Kidney epithelial cell (primary cell): Measurements from ENCODE around the gene LDLRAD4. TPM values are rescaled to one million over a fixed set of nuclear protein-coding genes. Genes with fewer than 3 reads are reported as not detected.

Source experiments
- DNase-seq: peaks from one replicate; pipeline ENCODE4 v3.0.0-alpha.2; 2010; ENCODE audit warnings: low read depth
- H3K27me3 ChIP-seq: 2 replicates; pipeline ENCODE4 v1.6.0; 2011; ENCODE audit warnings: low read length; ENCODE audit not compliant: control insufficient read depth, insufficient read depth
- H3K36me3 ChIP-seq: 2 replicates; pipeline ENCODE4 v1.5.1; 2011; ENCODE audit warnings: low read length; ENCODE audit not compliant: control insufficient read depth, insufficient read depth
- H3K4me3 ChIP-seq: 2 replicates; pipeline ENCODE4 v1.5.1; 2011; ENCODE audit warnings: low read depth, mild to moderate bottlenecking, control low read depth, low read length
- total RNA-seq: library from RNA; depleted of rRNA; stranded (reverse); fragments of >200 nt; gene quantifications from 2 replicates; pipeline ENCODE4 v1.2.3, GENCODE V29; 2015
- TF ChIP-seq, protein P1 (sequence below): IDR thresholded peaks from 2 replicates; pipeline ENCODE4 v1.5.1; 2011; ENCODE audit warnings: mild to moderate bottlenecking, moderate library complexity, low read length, control low read depth, inconsistent platforms; ENCODE audit not compliant: insufficient read depth, poor library complexity, severe bottlenecking

Gene LDLRAD4
- total RNA-seq, 1 donor from 2014 or later, result 5.8 TPM

DNA sequence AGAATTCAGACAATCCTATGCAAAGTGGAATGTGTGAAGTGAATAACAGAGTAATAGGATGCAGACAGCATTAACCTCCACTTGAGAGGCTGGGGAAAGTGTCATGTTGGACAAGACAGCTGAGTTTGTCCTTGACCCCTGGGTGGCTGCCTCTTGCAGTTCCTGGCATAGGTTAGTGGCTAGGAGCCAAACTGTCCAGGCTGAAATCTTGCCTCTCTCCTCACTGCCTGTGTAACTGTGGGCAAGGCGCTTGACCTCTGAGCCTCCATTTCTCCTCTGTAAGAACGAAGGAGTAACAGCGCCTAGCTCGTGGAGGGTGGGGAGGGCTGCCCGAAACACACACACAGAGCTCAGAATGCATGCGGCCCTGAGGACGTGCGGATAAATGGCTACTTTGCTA, 34.8 kb upstream of the LDLRAD4 start:
- TF ChIP-seq, protein P1, sequence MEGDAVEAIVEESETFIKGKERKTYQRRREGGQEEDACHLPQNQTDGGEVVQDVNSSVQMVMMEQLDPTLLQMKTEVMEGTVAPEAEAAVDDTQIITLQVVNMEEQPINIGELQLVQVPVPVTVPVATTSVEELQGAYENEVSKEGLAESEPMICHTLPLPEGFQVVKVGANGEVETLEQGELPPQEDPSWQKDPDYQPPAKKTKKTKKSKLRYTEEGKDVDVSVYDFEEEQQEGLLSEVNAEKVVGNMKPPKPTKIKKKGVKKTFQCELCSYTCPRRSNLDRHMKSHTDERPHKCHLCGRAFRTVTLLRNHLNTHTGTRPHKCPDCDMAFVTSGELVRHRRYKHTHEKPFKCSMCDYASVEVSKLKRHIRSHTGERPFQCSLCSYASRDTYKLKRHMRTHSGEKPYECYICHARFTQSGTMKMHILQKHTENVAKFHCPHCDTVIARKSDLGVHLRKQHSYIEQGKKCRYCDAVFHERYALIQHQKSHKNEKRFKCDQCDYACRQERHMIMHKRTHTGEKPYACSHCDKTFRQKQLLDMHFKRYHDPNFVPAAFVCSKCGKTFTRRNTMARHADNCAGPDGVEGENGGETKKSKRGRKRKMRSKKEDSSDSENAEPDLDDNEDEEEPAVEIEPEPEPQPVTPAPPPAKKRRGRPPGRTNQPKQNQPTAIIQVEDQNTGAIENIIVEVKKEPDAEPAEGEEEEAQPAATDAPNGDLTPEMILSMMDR, result no peak
- no peaks in the 10 kb centered on the region for H3K27me3 ChIP-seq
- DNase-seq, result no peak
- no peaks in the 10 kb centered on the region for H3K36me3 ChIP-seq
- no peak overlapping the region for H3K4me3 ChIP-seq

DNA sequence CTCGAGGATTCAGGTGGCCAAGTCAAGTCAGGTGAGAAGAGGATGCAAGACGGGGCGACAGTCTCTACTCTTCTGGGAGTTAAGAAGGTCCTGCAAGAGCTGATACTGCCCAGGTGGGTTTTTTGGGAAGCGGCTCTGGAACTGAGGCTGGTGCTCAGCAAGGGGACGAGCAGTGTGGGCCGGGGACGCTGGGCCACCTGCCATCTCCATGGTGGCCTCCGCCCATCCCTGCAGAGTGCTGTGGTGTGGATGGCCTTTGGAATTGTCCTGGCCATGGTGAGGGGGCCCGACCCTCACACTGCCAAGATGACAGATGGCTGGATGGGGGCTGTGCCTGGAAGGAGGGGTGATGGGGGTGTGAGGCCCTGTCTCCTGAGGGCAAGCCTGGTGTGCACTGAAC, 34.2 kb upstream of the LDLRAD4 start:
- no peak for DNase-seq
- H3K4me3 ChIP-seq, result no peak overlapping the region
- TF ChIP-seq, protein P1, result no peak

DNA sequence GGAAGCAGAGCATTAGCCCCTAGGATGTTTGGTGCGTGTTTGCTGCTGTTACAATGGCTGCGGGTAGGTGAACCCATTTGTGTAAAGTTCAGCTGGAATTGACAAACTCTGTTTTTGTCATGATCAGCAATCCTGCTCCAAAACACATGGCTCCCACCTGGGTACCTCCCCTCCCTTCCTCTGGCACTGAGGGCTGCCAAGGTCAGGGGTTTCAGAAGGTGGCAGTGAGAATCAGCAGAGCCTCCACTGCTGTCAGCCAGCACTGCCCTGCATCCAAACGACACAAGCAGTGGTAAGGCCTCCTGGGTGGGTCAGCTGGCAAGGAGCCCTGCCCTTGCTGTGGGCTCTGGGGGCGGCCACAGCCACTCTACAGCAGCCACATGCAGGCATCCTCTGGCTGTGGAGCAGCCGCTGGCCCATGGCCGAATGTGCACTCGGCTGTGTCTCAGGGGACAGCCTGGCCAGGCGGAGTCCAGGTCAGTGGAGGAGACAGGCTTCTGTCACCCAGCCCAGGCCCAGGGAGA, 32.8 kb upstream of the LDLRAD4 start:
- no peaks in the 10 kb centered on the region for H3K36me3 ChIP-seq
- no peak overlapping the region for H3K4me3 ChIP-seq
- TF ChIP-seq, protein P1, result no peak
- H3K27me3 ChIP-seq, result no peaks in the 10 kb centered on the region
- DNase-seq, result no peak

More for the DNA sequence above, 34.2 kb upstream of the LDLRAD4 start:
- Histone ChIP-seq H3K36me3 (no peaks in the 10 kb centered on the region), H3K27me3 (no peaks in the 10 kb centered on the region)

DNA sequence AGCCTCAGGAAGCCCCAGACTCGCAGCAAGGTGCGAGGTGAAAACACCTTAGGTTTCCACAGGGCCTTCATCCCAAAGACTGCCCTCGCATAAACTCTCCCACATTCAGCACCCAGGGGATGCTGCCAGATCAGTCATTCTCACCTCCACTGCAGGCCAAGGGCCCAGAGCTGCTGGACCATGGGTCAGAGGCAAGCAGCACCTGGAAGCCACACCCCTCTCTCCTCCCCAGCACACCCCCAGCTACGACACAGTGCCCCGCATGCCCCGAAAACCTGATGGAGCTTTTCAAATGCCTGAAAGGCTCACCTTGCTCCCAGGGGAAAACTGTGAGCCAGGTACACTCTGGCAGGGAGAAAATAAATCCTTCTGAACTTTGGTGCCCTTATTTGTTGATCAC, 31.9 kb upstream of the LDLRAD4 start:
- Histone ChIP-seq H3K4me3 (no peak overlapping the region), H3K36me3 (no peaks in the 10 kb centered on the region), H3K27me3 (no peaks in the 10 kb centered on the region)
- DNase-seq, result no peak
- TF ChIP-seq, protein P1, result no peak

DNA sequence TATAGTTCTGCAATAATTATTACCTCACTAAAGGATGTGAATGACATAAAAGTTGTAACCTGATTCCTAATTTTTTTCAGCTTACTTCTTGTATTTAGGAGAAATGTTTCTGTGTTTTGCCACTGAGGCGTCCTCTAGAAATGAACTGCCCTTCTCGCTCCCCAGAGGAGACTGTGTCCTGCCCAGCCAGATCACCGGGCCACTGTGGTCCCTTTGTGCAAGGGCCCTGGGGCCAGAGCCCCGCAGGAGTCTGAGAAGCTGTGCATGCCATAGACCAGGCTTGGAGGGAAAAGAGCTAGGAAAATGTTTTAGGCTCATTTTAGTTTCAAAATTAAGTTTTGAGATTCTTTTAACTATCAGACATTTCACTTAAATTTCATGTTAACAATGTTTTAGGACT, 31.1 kb upstream of the LDLRAD4 start:
- TF ChIP-seq, protein P1, result no peak
- H3K27me3 ChIP-seq, result no peaks in the 10 kb centered on the region

DNA sequence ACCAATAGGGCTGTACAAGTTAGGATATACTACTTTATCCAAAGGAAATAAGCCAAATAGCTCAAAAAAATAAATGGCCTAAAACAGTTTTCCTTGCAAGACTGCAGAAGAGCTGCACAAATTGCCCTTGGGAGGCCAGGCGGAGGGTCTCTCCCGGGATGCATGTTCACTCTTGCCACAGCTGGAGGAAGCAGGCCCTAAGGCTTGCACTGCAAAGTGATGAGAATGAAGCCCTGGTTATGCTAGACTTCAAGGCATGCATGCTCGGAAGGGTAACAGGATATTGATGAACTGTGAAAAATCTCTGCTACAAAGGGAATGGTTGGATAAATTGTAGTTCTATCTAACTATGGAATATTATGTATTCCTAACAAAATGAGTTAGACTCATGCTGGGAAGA, 27.5 kb upstream of the LDLRAD4 start:
- TF ChIP-seq, protein P1, result no peak
- Histone ChIP-seq H3K27me3 (no peaks in the 10 kb centered on the region), H3K36me3 (no peaks in the 10 kb centered on the region), H3K4me3 (no peak overlapping the region)
- no peak for DNase-seq

More for the DNA sequence above, 31.1 kb upstream of the LDLRAD4 start:
- DNase-seq, result no peak
- Histone ChIP-seq H3K4me3 (no peak overlapping the region), H3K36me3 (no peaks in the 10 kb centered on the region)
